HepG2 (cell line): ENCODE results near the gene SPAG6. TPM values are rescaled to one million over a fixed set of nuclear protein-coding genes. Genes with fewer than 3 reads are reported as not detected.
"Not testable (repeated sequence)": the region's sequence is repeated elsewhere in the genome, so short reads cannot be mapped to it uniquely, and the experiment has no call there.

ENCODE experiments used
- ATAC-seq: fragments of 200-7000 bp; cut with Tn5 transposase; 3 replicates; pipeline ENCODE4 v1.9.1; 2020; ENCODE audit warnings: mild to moderate bottlenecking, moderate library complexity
- BruUV-seq: library from RNA; stranded (reverse); fragments of 400-500 nt; replicated peaks from 2 replicates; lab custom pipeline; 2021; lab: Mats Ljungman, UMichigan
- CTCF ChIA-PET: fragments of 300-600 bp; formaldehyde crosslinking; extraction: SDS; loops from one replicate; lab custom pipeline; 2021; ENCODE audit warnings: low total read pairs, inconsistent platforms, low intra/inter-chr PET ratio; lab: Yijun Ruan, JAX
- POLR2A ChIA-PET: fragments of 350-600 bp; sonication (Branson Sonifier 250); formaldehyde crosslinking; loops from one replicate; lab custom pipeline; 2020; ENCODE audit warnings: antibody characterized with exemption, inconsistent platforms; lab: Yijun Ruan, JAX
- DNase-seq: peaks from one replicate; pipeline ENCODE4 v3.0.0-alpha.2; 2015; ENCODE audit warnings: low spot score
- FAIRE-seq: peaks from 3 replicates; lab custom pipeline; 2011; peaks lifted over from hg19 to GRCh38; lab: Jason Lieb, UNC
- H2AFZ ChIP-seq: one replicate; pipeline ENCODE4 v1.6.1; 2011; ENCODE audit warnings: low read length, inconsistent platforms
- H3K27ac ChIP-seq: fragments of 300-600 bp; 3 replicates; pipeline ENCODE4 v1.8.0; 2011; ENCODE audit warnings: mixed run types, mild to moderate bottlenecking, mixed read lengths, low read length, inconsistent platforms; ENCODE audit not compliant: insufficient read depth; ENCODE audit errors: extremely low read length
- H3K27me3 ChIP-seq, 2 experiments: fragments of 200-600 bp in 1 of 2; 2 replicates in 1 of 2; 3 replicates in 1 of 2; pipeline versions ENCODE4 v1.6.0 to v1.8.0; 2011; ENCODE audit warnings: low read length in 2 of 2, mild to moderate bottlenecking in 2 of 2, moderate library complexity in 2 of 2, inconsistent platforms in 1 of 2; ENCODE audit not compliant: insufficient read depth in 2 of 2, control insufficient read depth in 1 of 2
- H3K36me3 ChIP-seq, 2 experiments: fragments of 200-600 bp in 1 of 2; replicated peaks in 1 of 2; 2 replicates in 1 of 2; 3 replicates in 1 of 2; pipeline versions ENCODE4 v1.5.1 to v1.8.0; 2011; ENCODE audit warnings: low read length in 2 of 2, inconsistent platforms in 1 of 2; ENCODE audit not compliant: insufficient read depth in 2 of 2, control insufficient read depth in 1 of 2
- H3K4me1 ChIP-seq: 2 replicates; pipeline ENCODE4 v1.5.1; 2012; ENCODE audit warnings: low read length, inconsistent platforms; ENCODE audit not compliant: insufficient read depth
- H3K4me2 ChIP-seq: 2 replicates; pipeline ENCODE4 v1.6.0; 2011; ENCODE audit warnings: low read depth, low read length, inconsistent platforms
- H3K4me3 ChIP-seq, 3 experiments: fragments of 200-600 bp in 1 of 3; sonication (generic), shearing (Covaris generic) in 1 of 3; replicated peaks in 1 of 3; 2 replicates each; pipeline ENCODE4 v1.5.1; 2011 to 2016; ENCODE audit warnings: low read length in 3 of 3, inconsistent platforms in 2 of 3, low read depth in 2 of 3, mild to moderate bottlenecking in 2 of 3, control low read depth in 1 of 3, mixed read lengths in 1 of 3; ENCODE audit not compliant: insufficient read depth in 1 of 3
- H3K79me2 ChIP-seq: one replicate; pipeline ENCODE4 v1.6.1; 2011; ENCODE audit warnings: low read length, inconsistent platforms; ENCODE audit not compliant: insufficient read depth
- H3K9ac ChIP-seq: 2 replicates; pipeline ENCODE4 v1.6.0; 2011; ENCODE audit warnings: mild to moderate bottlenecking, low read depth, low read length, inconsistent platforms; ENCODE audit not compliant: insufficient read depth
- H3K9me3 ChIP-seq: 2 replicates; pipeline ENCODE4 v1.5.1; 2012; ENCODE audit warnings: mild to moderate bottlenecking, low read length
- H4K20me1 ChIP-seq: 2 replicates; pipeline ENCODE4 v1.6.0; 2011; ENCODE audit warnings: inconsistent platforms, mild to moderate bottlenecking, low read length, moderate library complexity; ENCODE audit not compliant: insufficient read depth
- HMGXB3 ChIP-seq: sonication (generic); formaldehyde crosslinking; IDR thresholded peaks from 2 replicates; pipeline ENCODE4 v1.4.0; 2020; ENCODE audit warnings: missing genetic modification reagents, borderline replicate concordance
- NAIF1 ChIP-seq: sonication (generic); formaldehyde crosslinking; IDR thresholded peaks from 2 replicates; pipeline ENCODE4 v1.5.0; 2020; ENCODE audit warnings: mild to moderate bottlenecking, missing genetic modification reagents, borderline replicate concordance
- SUZ12 ChIP-seq: fragments of 150-350 bp; IDR thresholded peaks from 2 replicates; pipeline ENCODE4 v1.6.1; 2014; ENCODE audit warnings: low read depth, low read length
- ZEB1 ChIP-seq: IDR thresholded peaks from 2 replicates; pipeline ENCODE4 v1.6.1; 2012; ENCODE audit warnings: mild to moderate bottlenecking, low read depth, inconsistent platforms; ENCODE audit not compliant: insufficient replicate concordance
- ZFX ChIP-seq: sonication (generic); formaldehyde crosslinking; IDR thresholded peaks from 2 replicates; pipeline ENCODE4 v1.4.0; 2020; ENCODE audit warnings: mild to moderate bottlenecking, low read depth, missing genetic modification reagents, moderate library complexity
- ZNF335 ChIP-seq: sonication (generic); formaldehyde crosslinking; IDR thresholded peaks from 2 replicates; pipeline ENCODE4 v1.4.0; 2020; ENCODE audit warnings: missing genetic modification reagents
- ZNF33B ChIP-seq: sonication (generic); formaldehyde crosslinking; IDR thresholded peaks from 2 replicates; pipeline ENCODE4 v1.5.1; 2020; ENCODE audit warnings: mild to moderate bottlenecking, missing genetic modification reagents
- ZNF615 ChIP-seq: sonication (generic); formaldehyde crosslinking; IDR thresholded peaks from 2 replicates; pipeline ENCODE4 v1.5.0; 2020; ENCODE audit warnings: mild to moderate bottlenecking, missing genetic modification reagents, borderline replicate concordance
- WGBS: methylation state at CpG from one replicate; pipeline ENCODE4 v1.1.6; 2017; ENCODE audit warnings: low lambda C conversion rate; 5-methylcytosine and 5-hydroxymethylcytosine counted together
- in situ Hi-C: cut with HindIII; loops from 2 replicates; pipeline ENCODE4 v1.10.0; 2017; ENCODE audit warnings: low pct_unique_long_range_greater_than_20kb; ENCODE audit not compliant: extremely low pct_ligation_motif_present
- intact Hi-C: fragments of 100-400 bp; cut with micrococcal nuclease; formaldehyde crosslinking; loops from one replicate; pipeline ENCODE4 v1.10.0; 2022; ENCODE audit not compliant: unreplicated experiment
- polyA plus RNA-seq, 8 experiments: library from polyadenylated mRNA; depleted of rRNA in 3 of 8; stranded (reverse) in 7 of 8; unstranded in 1 of 8; fragments of >200 nt; fragmentation: Illumina TruSeq in 4 of 8; extraction: Trizol in 4 of 8; gene quantifications; 2 replicates each; pipeline versions ENCODE4 v1.2.1 to v1.2.3, GENCODE V29; 2011 to 2016; ENCODE audit warnings: low read depth in 4 of 8, missing spikeins in 1 of 8, mixed read lengths in 1 of 8; ENCODE audit not compliant: insufficient read depth in 1 of 8
- total RNA-seq, 5 experiments: library from RNA; depleted of rRNA; stranded (reverse); fragments of >200 nt; fragmentation: Illumina TruSeq; extraction: Trizol; gene quantifications; 2 replicates each; pipeline ENCODE4 v1.2.3, GENCODE V29; 2016; ENCODE audit warnings: low read depth in 1 of 5

The SPAG6 gene
- total and polyA plus RNA-seq, 2 of the 13 experiments (the other 11 are each of a cell fraction or from before 2014, with no cell fraction given) = not detected

- intact Hi-C loops = no loop called here
- no peak overlapping the region for H3K9ac ChIP-seq
- ChIA-PET CTCF (no interaction called here), POLR2A (no interaction called here)
- H3K27ac ChIP-seq = no peak overlapping the region
- FAIRE-seq = no peak
- WGBS = 55% methylated on average over 4 of the region's 4 CpGs
- TF ChIP-seq ZNF335 (CRISPR knock-in tag) (no peak), ZEB1 (no peak), ZNF33B (CRISPR knock-in tag) (no peak), ZFX (no peak), ZNF615 (no peak), HMGXB3 (CRISPR knock-in tag) (no peak), NAIF1 (no peak), SUZ12 (no peak)
- in situ Hi-C loops = no loop called here
- DNase-seq = no peak
- H2AFZ ChIP-seq = no peak overlapping the region
- no peak for ATAC-seq
- no peaks in the 10 kb centered on the region for H3K4me1 ChIP-seq
- no peak overlapping the region for H3K4me2 ChIP-seq
- H3K4me3 ChIP-seq = no peak overlapping the region
- no peaks in the 10 kb centered on the region for H3K36me3 ChIP-seq
- no peaks in the 10 kb centered on the region for H3K9me3 ChIP-seq
- no peaks in the 10 kb centered on the region for H3K79me2 ChIP-seq
- BruUV-seq = no TSS peak
- no peaks in the 10 kb centered on the region for H3K27me3 ChIP-seq
- no peaks in the 10 kb centered on the region for H4K20me1 ChIP-seq
Measured at GRCh38 chr10:22356324-22356873, 11.1 kb downstream of the SPAG6 start.

GRCh38 chr10:22357770-22358169 lies 12.5 kb downstream of the SPAG6 start:
- H3K36me3 ChIP-seq, DNase-seq, H3K4me2 ChIP-seq, H3K27ac ChIP-seq, CTCF ChIA-PET, H3K4me1 ChIP-seq, ATAC-seq, BruUV-seq, H3K9ac ChIP-seq, H3K79me2 ChIP-seq, H4K20me1 ChIP-seq, H3K4me3 ChIP-seq, H3K9me3 ChIP-seq, FAIRE-seq, intact Hi-C loops, POLR2A ChIA-PET, in situ Hi-C loops, H2AFZ ChIP-seq, H3K27me3 ChIP-seq: not testable (repeated sequence)
- WGBS = 10% methylated on average over 3 of the region's 4 CpGs
